Measurements from ENCODE around the gene TLL2. TPM values are rescaled to one million over a fixed set of nuclear protein-coding genes. Genes with fewer than 3 reads are reported as not detected.

The TLL2 gene
- total and polyA plus RNA-seq, 7 donors: 0.22 to 0.64 (median 0.32) TPM

- intact Hi-C loops (cut with DNase I): loop anchor here in 1 of 2 donors (5.0 kb wide), 1 partner anchor 137 kb away; the partner anchor contains the start of gene TLL2
- Histone ChIP-seq H3K4me3 (peak overlapping the region; percentile 69), H3K27me3 (ENCODE audit: insufficient read depth in 3 of 3, low read length in 2 of 3) (no peaks in the 10 kb centered on the region), H3K36me3 (ENCODE audit: insufficient read depth in 1 of 2, low read depth in 1 of 2) (no peaks in the 10 kb centered on the region), H3K27ac (no peak overlapping the region), H3K4me1 (no peaks in the 10 kb centered on the region), H3K9me3 (no peaks in the 10 kb centered on the region)
- 5 to 6% (median 5%) methylated on average over 35 to 36 of the region's 36 CpGs for WGBS, 3 donors
- peak; percentile 92 to 98 (median 95) for ATAC-seq
- DNase-seq: peak; percentile 85 to 92
- TF ChIP-seq, protein P1, sequence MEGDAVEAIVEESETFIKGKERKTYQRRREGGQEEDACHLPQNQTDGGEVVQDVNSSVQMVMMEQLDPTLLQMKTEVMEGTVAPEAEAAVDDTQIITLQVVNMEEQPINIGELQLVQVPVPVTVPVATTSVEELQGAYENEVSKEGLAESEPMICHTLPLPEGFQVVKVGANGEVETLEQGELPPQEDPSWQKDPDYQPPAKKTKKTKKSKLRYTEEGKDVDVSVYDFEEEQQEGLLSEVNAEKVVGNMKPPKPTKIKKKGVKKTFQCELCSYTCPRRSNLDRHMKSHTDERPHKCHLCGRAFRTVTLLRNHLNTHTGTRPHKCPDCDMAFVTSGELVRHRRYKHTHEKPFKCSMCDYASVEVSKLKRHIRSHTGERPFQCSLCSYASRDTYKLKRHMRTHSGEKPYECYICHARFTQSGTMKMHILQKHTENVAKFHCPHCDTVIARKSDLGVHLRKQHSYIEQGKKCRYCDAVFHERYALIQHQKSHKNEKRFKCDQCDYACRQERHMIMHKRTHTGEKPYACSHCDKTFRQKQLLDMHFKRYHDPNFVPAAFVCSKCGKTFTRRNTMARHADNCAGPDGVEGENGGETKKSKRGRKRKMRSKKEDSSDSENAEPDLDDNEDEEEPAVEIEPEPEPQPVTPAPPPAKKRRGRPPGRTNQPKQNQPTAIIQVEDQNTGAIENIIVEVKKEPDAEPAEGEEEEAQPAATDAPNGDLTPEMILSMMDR (IDR thresholded peaks at IDR 0.05): peak; percentile 98
Measured at GRCh38 chr10:96374985-96375830, 138.5 kb downstream of the TLL2 start.

GRCh38 chr10:96374639-96374984 lies 139.1 kb downstream of the TLL2 start:
- intact Hi-C loops (cut with DNase I): no loop called here
- peak in 1 of 4 donors; percentile 15 for ATAC-seq
- TF ChIP-seq, protein P1 (IDR thresholded peaks at IDR 0.05): no peak
- no peaks in the 10 kb centered on the region for H3K4me1 ChIP-seq
- peak overlapping the region; percentile 69 for H3K4me3 ChIP-seq
- no peaks in the 10 kb centered on the region for H3K9me3 ChIP-seq
- no peaks in the 10 kb centered on the region for H3K36me3 ChIP-seq (ENCODE audit: insufficient read depth in 1 of 2, low read depth in 1 of 2)
- H3K27ac ChIP-seq: no peak overlapping the region
- WGBS, 3 donors: 12 to 21% (median 15%) methylated on average over 8 to 9 of the region's 9 CpGs
- no peaks in the 10 kb centered on the region for H3K27me3 ChIP-seq (ENCODE audit: insufficient read depth in 3 of 3, low read length in 2 of 3)
- DNase-seq: no peak

GRCh38 chr10:96374004-96374403 lies 139.7 kb downstream of the TLL2 start:
- no peak for DNase-seq
- ATAC-seq: no peak
- Histone ChIP-seq H3K4me3 (no peak overlapping the region), H3K9me3 (no peaks in the 10 kb centered on the region), H3K27me3 (ENCODE audit: insufficient read depth in 3 of 3, low read length in 2 of 3) (no peaks in the 10 kb centered on the region), H3K27ac (no peak overlapping the region), H3K36me3 (ENCODE audit: insufficient read depth in 1 of 2, low read depth in 1 of 2) (no peaks in the 10 kb centered on the region), H3K4me1 (no peaks in the 10 kb centered on the region)
- WGBS, 3 donors: 24 to 43% (median 40%) methylated on average over 5 of the region's 5 CpGs
- intact Hi-C loops (cut with DNase I): no loop called here
- TF ChIP-seq, protein P1 (IDR thresholded peaks at IDR 0.05): no peak

- peaks cover 5% of the 10 kb centered on the region for H3K4me1 ChIP-seq
- H3K27me3 ChIP-seq (ENCODE audit: insufficient read depth in 3 of 3, low read length in 2 of 3): no peaks in the 10 kb centered on the region
- intact Hi-C loops (cut with DNase I): no loop called here
- WGBS, 3 donors: 82 to 90% (median 83%) methylated on average over 11 of the region's 11 CpGs
- TF ChIP-seq, protein P1 (IDR thresholded peaks at IDR 0.05): no peak
- no peak overlapping the region for H3K27ac ChIP-seq
- no peak for ATAC-seq
- H3K4me3 ChIP-seq: no peak overlapping the region
- no peaks in the 10 kb centered on the region for H3K9me3 ChIP-seq
- no peaks in the 10 kb centered on the region for H3K36me3 ChIP-seq (ENCODE audit: insufficient read depth in 1 of 2, low read depth in 1 of 2)
- DNase-seq: no peak
Measured at GRCh38 chr10:96371356-96371755, 142.4 kb downstream of the TLL2 start.
